Measurements from ENCODE around the gene SLC12A1. TPM values are rescaled to one million over a fixed set of nuclear protein-coding genes. Genes with fewer than 3 reads are reported as not detected.
A peak's percentile ranks its signal among the peaks of the same experiment; 100 is the strongest.

Gene SLC12A1
- total and polyA plus RNA-seq, 2 of the 8 experiments (the other 6 are each of a cell fraction or from before 2014, with no cell fraction given), result 0.63 to 1.0 TPM

DNA sequence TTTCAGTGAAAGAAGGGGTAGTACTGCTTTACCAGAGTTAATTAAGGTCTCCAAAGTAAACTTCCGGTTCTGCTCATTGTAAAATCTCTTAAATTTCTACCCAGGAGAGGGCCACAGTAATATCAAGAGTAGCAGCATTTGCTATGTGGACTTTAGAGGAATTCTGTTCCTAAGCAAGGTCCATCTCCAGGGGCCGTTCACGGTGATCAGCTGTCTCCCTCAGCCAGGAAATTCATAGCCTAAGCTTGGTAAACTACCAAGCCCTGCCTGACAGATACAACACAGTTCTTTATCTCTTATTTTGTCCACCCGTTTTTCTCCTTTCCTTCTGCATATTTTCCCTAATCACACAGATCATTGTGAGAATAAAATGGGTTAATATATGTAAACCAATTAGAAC, 127.4 kb downstream of the SLC12A1 start:
- Histone ChIP-seq H2AK5ac (ENCODE audit: low read depth, low read length) (no peak overlapping the region), H3K9me3 (ENCODE audit: insufficient read depth in 2 of 2, low read depth in 1 of 2, low read length in 1 of 2) (no peaks in the 10 kb centered on the region), H2BK15ac (ENCODE audit: low read length) (no peak overlapping the region), H3K79me2 (ENCODE audit: control insufficient read depth in 1 of 2, insufficient read depth in 2 of 2, low read length in 2 of 2) (peaks cover 0 to 72% of the 10 kb centered on the region in 2 experiments), H3K4me1 (replicated peaks in 1 of 4; ENCODE audit: control insufficient read depth in 3 of 4, insufficient read depth in 4 of 4, low read length in 3 of 4) (peaks cover 3 to 9% (median 4%) of the 10 kb centered on the region in 4 experiments; a peak in 5 of 7 replicates), H4K8ac (ENCODE audit: extremely low read depth, insufficient read depth, low read length) (no peak overlapping the region), H3K23me2 (ENCODE audit: low read depth, low read length) (peaks cover 2% of the 10 kb centered on the region; the same call in 1 of the 2 replicates), H4K20me1 (replicated peaks in 1 of 2; ENCODE audit: control insufficient read depth in 1 of 2, insufficient read depth in 2 of 2, low read length in 2 of 2) (peaks cover 3 to 4% of the 10 kb centered on the region in 2 experiments), H3K9ac (replicated peaks in 1 of 4; ENCODE audit: extremely low read depth in 1 of 4, low read depth in 3 of 4, low read length in 3 of 4) (peak overlapping the region in 2 of 4 experiments; percentile 2 to 69; a peak in 1 of 7 replicates), H3K36me3 (ENCODE audit: control insufficient read depth in 2 of 4, insufficient read depth in 4 of 4, low read length in 3 of 4) (peaks cover 0 to 44% (median 25%) of the 10 kb centered on the region in 4 experiments; a peak in 6 of 8 replicates), H3K23ac (ENCODE audit: insufficient read length) (no peak overlapping the region), H4K91ac (replicated peaks; ENCODE audit: insufficient read length, low read length) (no peak overlapping the region), H3K4me3 (ENCODE audit: extremely low read depth in 1 of 4, insufficient read depth in 2 of 4, low read depth in 3 of 4, low read length in 4 of 4) (peak overlapping the region; percentile 88 to 99 (median 91); a peak in 7 of 8 replicates), H3K79me1 (ENCODE audit: low read depth, low read length) (no peaks in the 10 kb centered on the region; the same call in 1 of the 2 replicates), H2BK12ac (ENCODE audit: low read depth, low read length) (no peak overlapping the region), H4K5ac (ENCODE audit: insufficient read length, low read depth, low read length) (peak overlapping the region; percentile 39), H3K27ac (ENCODE audit: low read depth, low read length) (no peak overlapping the region), H3K4ac (replicated peaks; ENCODE audit: insufficient read length, low read depth, low read length) (no peak overlapping the region), H3K56ac (replicated peaks; ENCODE audit: insufficient read length, low read depth, low read length) (no peak overlapping the region), H3K27me3 (replicated peaks in 1 of 4; ENCODE audit: control insufficient read depth in 3 of 4, extremely low read depth in 1 of 4, insufficient read depth in 3 of 4, low read length in 3 of 4) (no peaks in the 10 kb centered on the region), H3K14ac (ENCODE audit: insufficient read length) (no peak overlapping the region), H3K18ac (ENCODE audit: extremely low read depth, low read length) (no peak overlapping the region), H2BK5ac (ENCODE audit: low read depth, low read length) (no peak overlapping the region), H2AFZ (ENCODE audit: low read length) (no peak overlapping the region), H2BK120ac (replicated peaks; ENCODE audit: low read depth, low read length) (no peak overlapping the region), H3K4me2 (ENCODE audit: insufficient read depth in 1 of 2, low read depth in 2 of 2, low read length in 2 of 2) (peak overlapping the region; percentile 61 to 81), H2BK20ac (ENCODE audit: low read length) (no peak overlapping the region)
- 45% methylated on average over 4 of the region's 4 CpGs; no CpG with 5 or more reads in 1 of the 2 experiments for WGBS, 2 experiments (ENCODE audit: extremely low coverage in 1 of 2, insufficient coverage in 1 of 2, insufficient read length in 1 of 2, insufficient replicate concordance in 2 of 2, low coverage in 1 of 2, low lambda C conversion rate in 2 of 2, missing lambda C conversion rate in 1 of 2)
- FAIRE-seq (no peak), DNase-seq (ENCODE audit: low read depth in 1 of 2, low spot score in 2 of 2) (no peak)
- ChIA-PET POLR2A (ENCODE audit: partially characterized antibody) (interaction anchor here (1.1 to 3.0 kb wide), 7 partner anchors 8 to 156 kb away, joined by 3 to 15 read pairs (median 5); partner anchors contain the start of gene MYEF2), CTCF (ENCODE audit: partially characterized antibody) (interaction anchor here (0.8 to 6.6 kb wide), 6 partner anchors 9 to 65 kb away, joined by 3 to 59 read pairs (median 32); no protein-coding TSS in a partner anchor)
- TF ChIP-seq BACH1 (IDR thresholded peaks at IDR 0.05; ENCODE audit: low read length) (no peak), NRF1 (IDR thresholded peaks at IDR 0.05; ENCODE audit: low read depth, low read length) (no peak), CBX8 (IDR thresholded peaks at IDR 0.05; ENCODE audit: borderline replicate concordance, low read depth, low read length) (no peak), SAP30 (IDR thresholded peaks at IDR 0.05; ENCODE audit: insufficient read depth, insufficient replicate concordance, low read length) (no peak), HDAC6 (IDR thresholded peaks at IDR 0.05; ENCODE audit: low read depth, low read length) (no peak), SIRT6 (IDR thresholded peaks at IDR 0.05; ENCODE audit: low read length) (no peak), KDM1A (IDR thresholded peaks at IDR 0.05; ENCODE audit: borderline replicate concordance, low read length) (no peak), RFX5 (IDR thresholded peaks at IDR 0.05; ENCODE audit: borderline replicate concordance, low read depth, low read length) (no peak), MAFK (IDR thresholded peaks at IDR 0.05; ENCODE audit: low read depth, low read length) (no peak), CBX5 (IDR thresholded peaks at IDR 0.05; ENCODE audit: low read depth, low read length) (no peak), YY1 (IDR thresholded peaks at IDR 0.05; ENCODE audit: low read depth, low read length) (no peak), CREB1 (IDR thresholded peaks at IDR 0.05) (no peak)

Measured in H1 (cell line).